Measurements from ENCODE around the gene GMIP. TPM values are rescaled to one million over a fixed set of nuclear protein-coding genes. Genes with fewer than 3 reads are reported as not detected.

GMIP gene
- total and polyA plus RNA-seq, 9 donors = 3.3 to 6.9 (median 4.4) TPM

DNA sequence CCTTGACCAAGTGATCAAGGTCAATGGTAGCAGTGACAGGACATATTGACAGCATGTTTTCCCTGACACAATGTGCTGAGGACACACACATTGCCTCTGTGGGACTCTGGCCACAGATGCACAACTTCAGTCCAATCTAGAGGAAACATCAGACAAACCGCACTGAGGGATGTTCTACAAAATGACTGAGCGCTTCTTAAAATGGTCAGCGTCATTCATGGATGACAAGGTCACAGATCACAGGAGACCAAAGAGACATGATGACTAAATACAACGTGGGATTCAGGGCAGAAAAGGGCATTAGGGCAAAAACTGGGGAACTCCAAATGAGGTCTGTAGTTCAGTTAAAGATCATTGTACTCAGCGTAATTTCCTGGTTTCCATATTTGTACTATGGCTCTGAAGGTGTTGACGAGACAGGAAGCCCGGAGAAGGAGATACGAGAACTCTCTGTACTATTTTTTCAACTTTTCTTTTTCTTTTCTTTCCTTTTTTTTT, 45.6 kb downstream of the GMIP start:
- H3K4me3 ChIP-seq = no peak overlapping the region
- 83 to 88% (median 84%) methylated on average over 8 of the region's 8 CpGs for WGBS, 3 donors
- DNase-seq = no peak
- H3K9me3 ChIP-seq = no peaks in the 10 kb centered on the region
- no peaks in the 10 kb centered on the region for H3K27me3 ChIP-seq
- no peaks in the 10 kb centered on the region for H3K4me1 ChIP-seq (ENCODE audit: insufficient read depth)
- H3K27ac ChIP-seq = no peak overlapping the region
- intact Hi-C loops (cut with DNase I) = no loop called here
- H3K36me3 ChIP-seq = no peaks in the 10 kb centered on the region
- TF ChIP-seq EP300 (IDR thresholded peaks at IDR 0.05) (no peak), CTCF (IDR thresholded peaks at IDR 0.05) (no peak), POLR2A (IDR thresholded peaks at IDR 0.05) (no peak)

DNA sequence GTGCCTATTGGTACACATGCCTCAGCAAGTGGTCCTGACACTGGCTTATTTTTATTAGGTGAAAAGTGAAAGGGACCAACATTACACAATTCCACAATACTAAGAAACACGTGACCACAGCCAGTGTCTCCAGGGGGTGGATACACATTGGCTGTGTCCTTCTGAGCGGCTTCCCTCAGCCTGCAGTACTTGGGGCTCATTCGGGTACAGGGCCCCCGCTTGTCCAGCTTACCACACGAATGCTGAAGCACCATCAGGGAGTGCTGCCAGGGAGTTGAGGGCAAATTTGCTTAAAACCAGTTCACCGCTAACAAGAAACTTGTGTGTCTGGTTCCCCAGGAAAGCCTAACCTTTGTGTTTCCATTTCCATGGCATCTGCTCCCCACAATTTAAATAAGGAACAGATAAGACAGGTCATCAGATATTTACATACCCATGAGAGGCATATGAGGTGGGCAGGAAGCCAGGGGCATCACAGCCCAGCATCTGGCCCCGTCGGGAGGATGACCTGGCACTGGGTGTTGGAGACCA, 48.2 kb downstream of the GMIP start:
- Histone ChIP-seq H3K4me3 (no peak overlapping the region), H3K9me3 (no peaks in the 10 kb centered on the region), H3K27me3 (no peaks in the 10 kb centered on the region), H3K27ac (no peak overlapping the region), H3K36me3 (no peaks in the 10 kb centered on the region), H3K4me1 (ENCODE audit: insufficient read depth) (no peaks in the 10 kb centered on the region)
- no peak for DNase-seq
- intact Hi-C loops (cut with DNase I) = no loop called here
- TF ChIP-seq POLR2A (IDR thresholded peaks at IDR 0.05) (no peak), EP300 (IDR thresholded peaks at IDR 0.05) (no peak), CTCF (IDR thresholded peaks at IDR 0.05) (no peak)
- 67 to 82% (median 72%) methylated on average over 8 of the region's 8 CpGs for WGBS, 3 donors

- WGBS, 3 donors = 91 to 99% (median 94%) methylated on average over 4 of the region's 4 CpGs
- H3K36me3 ChIP-seq = no peaks in the 10 kb centered on the region
- intact Hi-C loops (cut with DNase I) = no loop called here
- DNase-seq = no peak
- TF ChIP-seq POLR2A (IDR thresholded peaks at IDR 0.05) (no peak), CTCF (IDR thresholded peaks at IDR 0.05) (no peak), EP300 (IDR thresholded peaks at IDR 0.05) (no peak)
- H3K4me1 ChIP-seq (ENCODE audit: insufficient read depth) = no peaks in the 10 kb centered on the region
- H3K4me3 ChIP-seq = no peak overlapping the region
- H3K9me3 ChIP-seq = no peaks in the 10 kb centered on the region
- H3K27me3 ChIP-seq = no peaks in the 10 kb centered on the region
- no peak overlapping the region for H3K27ac ChIP-seq
Observed at GRCh38 chr19:19594381-19594780, 49.1 kb downstream of the GMIP start.

- no peak for DNase-seq
- intact Hi-C loops (cut with DNase I) = no loop called here
- Histone ChIP-seq H3K27ac (no peak overlapping the region), H3K36me3 (no peaks in the 10 kb centered on the region), H3K9me3 (no peaks in the 10 kb centered on the region), H3K4me3 (no peak overlapping the region), H3K4me1 (ENCODE audit: insufficient read depth) (no peaks in the 10 kb centered on the region), H3K27me3 (no peaks in the 10 kb centered on the region)
- TF ChIP-seq CTCF (IDR thresholded peaks at IDR 0.05) (no peak), EP300 (IDR thresholded peaks at IDR 0.05) (no peak), POLR2A (IDR thresholded peaks at IDR 0.05) (no peak)
- 93 to 98% (median 95%) methylated on average over 10 of the region's 10 CpGs for WGBS, 3 donors
Observed at GRCh38 chr19:19592690-19593089, 50.8 kb downstream of the GMIP start.
